NCI-H748 (cell line): ENCODE data around the gene CCDC57.
"Not testable (repeated sequence)": the region's sequence is repeated elsewhere in the genome, so short reads cannot be mapped to it uniquely, and the experiment has no call there.

Experiments
- DNase-seq: peaks from one replicate; lab custom pipeline; 2025; ENCODE audit not compliant: unreplicated experiment; lab: John Stamatoyannopoulos, UW

The CCDC57 gene

GRCh38 chr17:82156284-82156925, 56.2 kb downstream of the CCDC57 start:
- no peak for DNase-seq

GRCh38 chr17:82155606-82156005, 57.0 kb downstream of the CCDC57 start:
- DNase-seq, result no peak

GRCh38 chr17:82154881-82155331, 57.7 kb downstream of the CCDC57 start:
- no peak for DNase-seq

DNA sequence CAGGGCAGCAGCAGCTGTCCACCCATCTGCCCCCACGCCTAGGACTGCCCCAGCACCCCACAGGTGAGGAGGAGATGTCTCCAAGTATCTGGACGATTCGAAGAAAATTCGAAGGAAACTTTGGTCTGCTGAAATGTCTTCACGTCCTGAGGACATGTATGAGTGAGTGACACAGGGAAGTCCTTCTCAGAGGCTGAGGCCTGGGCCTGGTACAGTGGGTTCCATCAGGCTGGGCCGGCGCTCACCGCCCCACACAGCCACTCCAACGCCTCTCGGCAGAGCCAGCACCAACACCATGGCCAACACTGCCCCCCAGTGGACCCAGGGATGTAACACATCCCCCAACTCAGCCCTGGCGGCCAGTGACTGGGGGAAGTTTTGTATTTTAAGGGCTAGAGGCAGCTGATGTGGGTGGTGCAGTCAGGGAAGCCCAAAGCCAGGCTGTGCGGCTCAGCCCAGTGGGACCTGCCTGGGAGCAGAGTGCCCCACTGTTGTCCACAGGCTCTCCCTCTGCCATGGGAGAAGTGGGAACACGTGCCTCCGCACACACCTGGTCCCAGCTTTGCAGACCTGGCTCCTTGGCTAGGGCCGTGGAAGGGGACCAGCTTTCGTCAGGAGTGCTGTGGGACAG, 58.8 kb downstream of the CCDC57 start:
- DNase-seq, result peak; percentile 63

DNA sequence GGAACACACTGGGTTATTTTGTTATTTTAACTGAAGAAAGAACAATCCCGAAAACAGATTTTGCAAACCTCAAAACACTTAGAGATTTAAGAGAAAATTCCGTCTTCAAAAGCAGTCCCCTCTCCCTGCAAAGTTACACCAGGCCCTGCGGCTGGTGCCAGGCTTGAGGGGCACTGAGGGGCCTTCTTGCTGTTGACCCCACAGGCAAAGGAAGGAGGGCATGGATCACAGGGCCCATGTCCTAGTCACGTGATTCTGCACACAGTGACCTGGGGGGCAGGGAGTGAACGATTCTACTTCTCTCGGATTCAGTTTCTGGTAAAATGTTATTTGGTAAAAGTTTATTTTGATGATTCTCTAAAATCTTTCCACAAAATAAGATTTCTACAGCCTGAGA, 59.3 kb downstream of the CCDC57 start:
- no peak for DNase-seq

DNA sequence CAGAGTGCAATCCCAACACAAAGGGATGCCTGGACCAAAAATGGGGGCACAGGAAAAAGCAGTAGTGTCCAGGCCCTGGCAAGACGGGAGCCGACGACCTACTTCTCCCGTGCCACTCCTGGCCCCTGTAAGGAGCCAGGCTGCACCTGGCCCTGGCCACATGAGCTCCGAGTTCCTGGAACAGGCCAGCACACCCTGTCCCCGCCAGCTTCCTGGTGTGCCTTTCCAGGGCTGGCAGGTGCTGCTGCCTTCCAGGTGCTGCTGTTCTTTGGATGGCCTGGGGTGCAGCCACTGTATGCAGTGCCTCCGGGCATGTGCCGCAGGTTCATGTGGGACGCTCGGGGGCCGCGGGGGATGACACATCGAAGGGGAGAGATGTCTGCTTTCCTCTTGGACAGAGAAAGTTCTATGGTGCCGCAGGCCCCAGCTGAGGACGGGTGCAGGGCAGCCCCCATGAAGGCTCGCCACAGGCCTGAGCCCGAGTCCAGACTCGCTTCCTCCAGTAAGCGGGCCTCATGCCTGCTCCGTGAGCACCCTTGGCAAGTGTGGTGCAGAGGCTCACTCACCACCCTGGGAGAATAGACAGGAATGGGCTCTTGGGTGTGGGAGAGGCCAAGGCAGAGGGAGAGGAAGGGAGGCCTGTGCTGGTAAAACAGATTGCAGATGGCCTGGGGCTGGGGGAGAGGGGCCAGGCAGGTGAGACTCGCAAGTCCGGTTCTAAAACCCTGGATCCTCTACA, 59.9 kb downstream of the CCDC57 start:
- no peak for DNase-seq

DNA sequence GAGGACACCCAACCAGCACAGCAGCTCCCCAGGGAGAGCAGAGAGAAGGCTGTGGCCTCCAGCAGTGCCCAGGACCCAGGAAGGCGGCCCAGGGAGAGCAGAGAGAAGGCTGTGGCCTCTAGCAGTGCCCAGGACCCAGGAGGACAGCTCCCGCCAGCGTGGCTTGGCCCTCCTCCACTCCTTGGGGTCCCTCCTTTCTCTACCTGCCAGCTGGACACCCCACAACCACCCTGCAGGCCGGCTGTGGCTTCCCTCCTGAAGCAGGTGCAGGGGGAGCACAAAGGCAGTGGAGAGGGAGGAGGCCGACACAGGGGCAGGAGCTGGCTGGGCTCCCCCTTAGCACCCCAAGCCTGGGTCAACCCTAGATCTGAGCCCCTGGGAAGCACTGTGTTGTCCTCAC, 60.5 kb downstream of the CCDC57 start:
- DNase-seq, result no peak

GRCh38 chr17:82151106-82151957, 61.3 kb downstream of the CCDC57 start:
- no peak for DNase-seq

DNA sequence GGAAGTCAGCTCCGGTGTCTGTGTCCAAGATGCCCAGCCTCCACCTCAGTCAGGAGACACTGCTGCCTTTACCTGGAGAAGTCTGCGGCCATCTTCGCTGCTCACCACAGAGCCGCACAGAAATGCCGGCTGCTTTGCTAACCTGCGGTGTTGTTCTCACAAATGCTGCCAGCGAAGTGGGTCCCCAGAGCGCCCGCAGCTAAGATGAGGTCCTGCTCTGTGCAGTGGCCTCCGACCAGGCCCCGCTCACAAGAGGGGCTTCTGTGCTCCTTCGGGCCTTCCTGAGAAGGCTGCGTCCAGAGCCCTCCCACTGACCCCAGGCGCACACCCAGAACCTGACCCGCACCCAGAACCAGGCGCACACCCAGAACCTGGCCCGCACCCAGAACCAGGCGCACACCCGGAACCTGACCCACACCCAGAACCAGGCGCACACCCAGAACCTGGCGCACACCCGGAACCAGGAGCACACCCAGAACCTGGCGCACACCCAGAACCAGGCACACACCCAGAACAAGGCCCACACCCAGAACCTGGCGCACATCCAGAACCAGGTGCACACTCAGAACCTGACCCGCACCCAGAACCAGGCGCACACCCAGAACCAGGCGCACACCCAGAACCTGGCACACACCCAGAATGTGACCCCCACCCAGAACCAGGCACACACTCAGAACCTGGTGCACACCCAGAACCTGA, 63.1 kb downstream of the CCDC57 start:
- no peak for DNase-seq

DNA sequence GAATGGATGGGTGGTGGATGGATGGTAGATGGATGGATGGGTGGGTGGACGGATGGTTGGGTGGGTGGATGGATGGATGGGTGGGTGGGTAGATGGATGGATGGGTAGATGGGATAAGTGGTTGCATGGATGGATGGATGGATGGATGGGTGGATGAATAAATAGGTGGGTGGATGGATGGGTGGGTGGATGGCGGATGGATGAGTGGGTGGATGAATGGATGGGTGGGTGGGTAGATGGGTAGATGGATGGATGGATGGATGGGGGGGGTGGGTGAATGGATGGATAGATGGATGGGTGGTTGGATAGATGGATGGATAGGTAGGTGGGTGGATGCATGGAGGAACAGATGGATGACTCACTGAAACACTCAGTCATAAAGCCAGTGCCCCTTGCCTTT, 63.6 kb downstream of the CCDC57 start:
- no peak for DNase-seq

- no peak for DNase-seq
These were observed 64.6 kb downstream of the CCDC57 start for GRCh38 chr17:82148011-82148410.

- DNase-seq, result no peak
These were observed 65.7 kb downstream of the CCDC57 start for GRCh38 chr17:82146663-82147654.

- DNase-seq, result no peak
These were observed 67.0 kb downstream of the CCDC57 start for GRCh38 chr17:82145550-82146155.

GRCh38 chr17:82143333-82143732, 69.3 kb downstream of the CCDC57 start:
- no peak for DNase-seq

DNA sequence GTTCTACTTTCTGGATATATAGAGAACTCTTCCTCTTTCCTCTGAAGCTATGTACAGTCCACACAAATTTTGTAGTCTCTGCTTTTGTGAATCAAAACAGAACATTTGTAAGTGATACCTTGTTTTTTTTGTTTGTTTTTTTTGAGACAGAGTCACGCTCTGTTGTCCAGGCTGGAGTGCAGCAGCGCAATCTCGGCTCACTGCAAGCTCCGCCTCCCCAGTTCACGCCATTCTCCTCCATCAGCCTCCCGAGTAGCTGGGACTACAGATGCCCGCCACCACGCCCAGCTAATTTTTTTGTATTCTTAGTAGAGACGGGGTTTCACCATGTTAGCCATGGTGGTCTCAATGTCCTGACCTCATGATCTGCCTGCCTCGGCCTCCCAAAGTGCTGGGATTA, 72.7 kb downstream of the CCDC57 start:
- DNase-seq, result not testable (repeated sequence)

DNA sequence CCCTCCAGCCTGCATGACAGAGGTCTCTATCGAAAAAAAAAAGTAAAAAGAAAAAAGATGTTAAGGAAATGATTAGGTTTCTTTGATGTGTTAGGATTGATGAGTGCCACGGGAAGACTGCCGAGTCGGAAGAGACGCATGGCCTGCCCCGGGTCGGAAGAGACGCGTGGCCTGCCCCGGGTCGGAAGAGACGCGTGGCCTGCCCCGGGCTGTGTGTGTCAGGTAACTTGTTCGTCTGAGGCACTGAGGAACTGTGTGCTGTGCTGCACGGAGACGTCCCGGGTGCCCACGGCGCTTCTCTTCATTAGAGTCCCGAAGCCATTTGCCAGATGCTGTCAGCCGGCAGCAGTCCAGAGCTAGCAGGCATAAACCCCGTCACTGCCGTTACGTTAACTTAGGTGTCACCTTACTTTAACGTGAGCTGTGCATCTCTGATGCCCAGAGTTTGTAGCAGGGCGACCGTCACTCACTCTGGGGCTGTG, 74.1 kb downstream of the CCDC57 start:
- no peak for DNase-seq

- DNase-seq, result no peak
These were observed 78.5 kb downstream of the CCDC57 start for GRCh38 chr17:82134101-82134500.

- not testable (repeated sequence) for DNase-seq
These were observed 79.3 kb downstream of the CCDC57 start for GRCh38 chr17:82133166-82133953.
